Measurements from ENCODE around the gene TYK2. TPM values are rescaled to one million over a fixed set of nuclear protein-coding genes. Genes with fewer than 3 reads are reported as not detected.

The TYK2 gene
- total RNA-seq, 1 donor from 2014 or later = 147 TPM

- H3K27me3 Mint-ChIP-seq = peaks cover 10% of the 10 kb centered on the region
- peaks cover 5% of the 10 kb centered on the region for H3K36me3 Mint-ChIP-seq (ENCODE audit: insufficient read depth)
- H3K4me1 Mint-ChIP-seq (ENCODE audit: low read depth) = no peaks in the 10 kb centered on the region
- no peaks in the 10 kb centered on the region for H3K9me3 Mint-ChIP-seq (ENCODE audit: low read depth)
- TF ChIP-seq CTCF (IDR thresholded peaks at IDR 0.05; ENCODE audit: unreplicated experiment) = no peak
- no peak for DNase-seq (ENCODE audit: low spot score, unreplicated experiment)
- no peak overlapping the region for H3K4me3 Mint-ChIP-seq (ENCODE audit: low read depth)
- no peak overlapping the region for H3K27ac Mint-ChIP-seq
These were observed 74.0 kb downstream of the TYK2 start for GRCh38 chr19:10306327-10306726.

DNA sequence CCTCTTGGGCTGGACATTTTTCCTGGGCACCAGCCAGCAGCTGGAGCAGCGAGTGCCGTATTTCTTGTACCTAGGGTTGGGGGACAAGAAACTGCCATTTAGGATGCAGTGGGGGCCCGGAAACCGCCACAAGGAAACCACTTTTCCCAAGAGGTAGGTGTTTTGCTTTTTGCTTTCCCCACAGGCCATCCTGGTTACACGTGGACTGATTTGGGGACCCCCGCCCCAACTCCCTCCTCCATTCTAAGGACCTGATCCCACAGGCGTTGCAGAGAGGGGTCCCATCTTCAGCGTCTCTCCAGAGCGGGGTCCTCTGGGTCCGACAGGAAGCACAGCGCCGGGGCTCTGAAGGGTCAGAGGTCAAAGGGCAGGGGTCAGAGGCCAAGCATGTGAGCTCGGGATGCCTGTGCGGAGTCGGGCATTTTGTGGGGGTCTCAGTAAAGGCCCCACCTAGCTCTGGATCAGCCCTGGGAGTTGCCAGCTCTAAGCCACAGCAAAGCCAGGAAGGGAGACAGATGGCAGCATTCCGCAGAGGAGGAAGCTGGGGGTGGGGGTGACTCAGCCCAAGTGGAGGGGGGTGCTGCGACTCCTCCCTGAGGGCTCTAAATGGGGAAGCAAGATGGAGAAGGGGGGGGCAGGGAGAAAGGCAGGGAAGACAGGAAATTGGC, 75.1 kb downstream of the TYK2 start:
- no peaks in the 10 kb centered on the region for H3K9me3 Mint-ChIP-seq (ENCODE audit: low read depth)
- no peak overlapping the region for H3K27ac Mint-ChIP-seq
- no peak overlapping the region for H3K4me3 Mint-ChIP-seq (ENCODE audit: low read depth)
- no peak for DNase-seq (ENCODE audit: low spot score, unreplicated experiment)
- H3K4me1 Mint-ChIP-seq (ENCODE audit: low read depth) = no peaks in the 10 kb centered on the region
- H3K27me3 Mint-ChIP-seq = peaks cover 13% of the 10 kb centered on the region
- H3K36me3 Mint-ChIP-seq (ENCODE audit: insufficient read depth) = peaks cover 5% of the 10 kb centered on the region
- no peak for TF ChIP-seq CTCF (IDR thresholded peaks at IDR 0.05; ENCODE audit: unreplicated experiment)

Small RNA genes lying within 50 kb of the gene (microRNA-seq; reads per million reads assigned to microRNA genes)
- not detected for gene MIR1181 (ENCODE audit: borderline number of aligned reads, unreplicated experiment)

Other genes with a start within 250 kb of the TYK2 start
- 150 TPM in 2 replicates for gene DNMT1, start 185.6 kb downstream of the TYK2 start, total RNA-seq
- 17.9 and 19.2 TPM in 2 replicates for gene S1PR2, start 149.2 kb downstream of the TYK2 start, total RNA-seq
- gene MRPL4, start 128.4 kb downstream of the TYK2 start, total RNA-seq = 51.7 and 52.9 TPM in 2 replicates
- gene ICAM1, start 109.5 kb downstream of the TYK2 start, total RNA-seq = 0.17 and 0.20 TPM in 2 replicates
- not detected in 2 replicates for gene ICAM4, start 93.6 kb downstream of the TYK2 start, total RNA-seq
- gene ICAM5, start 90.6 kb downstream of the TYK2 start, total RNA-seq = not detected in 2 replicates
- 20.0 and 26.8 TPM in 2 replicates for gene ZGLP1, start 70.8 kb downstream of the TYK2 start, total RNA-seq
- 23.2 and 24.7 TPM in 2 replicates for gene FDX2, start 64.6 kb downstream of the TYK2 start, total RNA-seq
- 50.5 and 53.4 TPM in 2 replicates for gene RAVER1, start 47.0 kb downstream of the TYK2 start, total RNA-seq
- gene ICAM3, start 40.9 kb downstream of the TYK2 start, total RNA-seq = 5.1 and 6.3 TPM in 2 replicates
- 148 and 149 TPM in 2 replicates for gene CDC37, start 23.0 kb upstream of the TYK2 start, total RNA-seq
- gene PDE4A, start 40.0 kb upstream of the TYK2 start, total RNA-seq = 0.72 and 0.87 TPM in 2 replicates
- 64.7 and 76.6 TPM in 2 replicates for gene KEAP1, start 122.8 kb upstream of the TYK2 start, total RNA-seq
- gene S1PR5, start 136.9 kb upstream of the TYK2 start, total RNA-seq = not detected in 2 replicates
- 44.9 and 52.6 TPM in 2 replicates for gene ATG4D, start 163.3 kb upstream of the TYK2 start, total RNA-seq
- 32.1 and 35.0 TPM in 2 replicates for gene KRI1, start 185.4 kb upstream of the TYK2 start, total RNA-seq
- 4.2 and 5.0 TPM in 2 replicates for gene CDKN2D, start 188.4 kb upstream of the TYK2 start, total RNA-seq
- gene AP1M2, start 206.7 kb upstream of the TYK2 start, total RNA-seq = 107 and 110 TPM in 2 replicates
- gene SLC44A2, start 245.0 kb upstream of the TYK2 start, total RNA-seq = 159 and 164 TPM in 2 replicates